ENCODE data around the gene DOCK8.
"Not testable (repeated sequence)": the region's sequence is repeated elsewhere in the genome, so short reads cannot be mapped to it uniquely, and the experiment has no call there.

The DOCK8 gene

DNA sequence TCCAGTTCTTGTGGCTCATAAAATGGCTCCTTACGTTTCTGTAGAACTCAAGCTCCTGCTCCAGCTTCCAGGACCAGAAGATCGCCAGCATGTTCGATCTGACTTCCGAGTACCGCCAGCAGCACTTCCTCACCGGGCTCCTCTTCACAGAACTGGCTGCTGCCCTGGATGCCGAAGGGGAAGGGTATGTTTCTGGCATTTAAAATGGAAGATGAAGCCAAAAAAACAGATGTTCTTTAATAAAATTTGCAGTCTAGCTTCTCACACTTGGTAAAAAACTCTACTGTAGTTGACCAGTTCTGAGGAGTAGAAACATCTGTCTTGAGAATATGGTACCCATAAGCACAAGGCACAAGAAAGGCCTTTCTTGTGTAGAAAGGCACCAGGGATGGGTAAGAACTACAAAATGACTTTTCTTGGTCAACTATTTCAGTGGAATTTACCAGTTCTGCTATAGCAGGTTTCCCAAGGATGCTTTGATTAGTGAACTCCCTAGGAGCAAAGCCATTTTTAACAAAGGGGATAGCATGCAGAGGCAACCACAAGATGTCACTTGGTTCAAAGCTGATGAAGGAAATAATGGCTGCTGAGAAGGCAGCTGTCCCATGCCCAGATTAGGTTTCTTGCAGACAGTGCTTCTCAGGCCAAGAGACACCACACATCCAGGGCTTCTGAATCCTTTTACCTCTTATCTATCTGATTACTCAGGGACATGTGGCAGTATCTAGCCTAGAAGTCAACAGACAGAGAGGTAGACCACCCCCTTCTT lies 192.4 kb downstream of the DOCK8 start:
- no peak overlapping the region for H2AFZ ChIP-seq (ENCODE audit: low read length, unreplicated experiment)
- no peaks in the 10 kb centered on the region for H3K79me2 ChIP-seq (ENCODE audit: control insufficient read depth, insufficient read depth, low read length, unreplicated experiment)
- no peak overlapping the region for H3K4me3 ChIP-seq (ENCODE audit: low read depth, low read length)
- no peaks in the 10 kb centered on the region for H3K4me1 ChIP-seq (ENCODE audit: control insufficient read depth, insufficient read depth, low read length, unreplicated experiment)
- H3K27ac ChIP-seq (ENCODE audit: low read depth, low read length) = no peak overlapping the region
- H3K36me3 ChIP-seq (ENCODE audit: insufficient read depth, low read length) = no peaks in the 10 kb centered on the region
- no peaks in the 10 kb centered on the region; the same call in 1 of the 2 replicates for H3K27me3 ChIP-seq (ENCODE audit: insufficient read depth, low read length)

GRCh38 chr9:409655-410054 lies 195.0 kb downstream of the DOCK8 start:
- not testable (repeated sequence) for H3K27ac ChIP-seq (ENCODE audit: low read depth, low read length); H3K4me3 ChIP-seq (ENCODE audit: low read depth, low read length); H3K4me1 ChIP-seq (ENCODE audit: control insufficient read depth, insufficient read depth, low read length, unreplicated experiment); H2AFZ ChIP-seq (ENCODE audit: low read length, unreplicated experiment); H3K79me2 ChIP-seq (ENCODE audit: control insufficient read depth, insufficient read depth, low read length, unreplicated experiment); H3K36me3 ChIP-seq (ENCODE audit: insufficient read depth, low read length); H3K27me3 ChIP-seq (ENCODE audit: insufficient read depth, low read length)

DNA sequence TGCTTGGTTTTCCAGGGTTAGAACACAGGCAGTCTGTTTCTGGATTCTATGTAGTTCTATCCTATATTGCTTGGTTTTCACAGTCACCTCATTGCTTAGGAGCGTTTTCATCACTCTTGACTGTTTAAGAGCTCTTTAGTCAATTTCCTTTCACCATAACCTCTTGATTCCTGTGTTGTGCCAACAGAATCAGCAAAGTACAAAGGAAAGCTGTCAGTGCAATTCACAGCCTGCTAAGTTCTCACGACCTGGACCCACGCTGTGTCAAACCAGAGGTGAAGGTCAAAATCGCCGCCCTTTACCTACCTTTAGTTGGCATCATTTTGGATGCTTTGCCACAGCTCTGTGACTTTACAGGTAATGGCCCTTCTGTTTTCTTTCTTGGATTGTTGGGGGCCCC lies 199.9 kb downstream of the DOCK8 start:
- 0 out of 2 replicates have a peak, but pooled peaks cover 5% of the 10 kb centered on the region for H3K27me3 ChIP-seq (ENCODE audit: insufficient read depth, low read length)

GRCh38 chr9:419571-420171 lies 205.0 kb downstream of the DOCK8 start:
- H3K27me3 ChIP-seq (ENCODE audit: insufficient read depth, low read length) = 0 out of 2 replicates have a peak, but pooled peaks cover 5% of the 10 kb centered on the region
- peak overlapping the region; percentile 48 for H3K27ac ChIP-seq (ENCODE audit: low read depth, low read length)
- H2AFZ ChIP-seq (ENCODE audit: low read length, unreplicated experiment) = no peak overlapping the region
- no peaks in the 10 kb centered on the region for H3K79me2 ChIP-seq (ENCODE audit: control insufficient read depth, insufficient read depth, low read length, unreplicated experiment)
- peaks cover 13% of the 10 kb centered on the region for H3K4me1 ChIP-seq (ENCODE audit: control insufficient read depth, insufficient read depth, low read length, unreplicated experiment)
- H3K36me3 ChIP-seq (ENCODE audit: insufficient read depth, low read length) = no peaks in the 10 kb centered on the region
- peak overlapping the region; percentile 20; the same call in 1 of the 2 replicates for H3K4me3 ChIP-seq (ENCODE audit: low read depth, low read length)

More for the DNA sequence above, 199.9 kb downstream of the DOCK8 start:
- Histone ChIP-seq H3K4me3 (ENCODE audit: low read depth, low read length) (no peak overlapping the region), H3K4me1 (ENCODE audit: control insufficient read depth, insufficient read depth, low read length, unreplicated experiment) (peaks cover 6% of the 10 kb centered on the region), H3K36me3 (ENCODE audit: insufficient read depth, low read length) (no peaks in the 10 kb centered on the region), H2AFZ (ENCODE audit: low read length, unreplicated experiment) (no peak overlapping the region), H3K79me2 (ENCODE audit: control insufficient read depth, insufficient read depth, low read length, unreplicated experiment) (no peaks in the 10 kb centered on the region), H3K27ac (ENCODE audit: low read depth, low read length) (no peak overlapping the region)

DNA sequence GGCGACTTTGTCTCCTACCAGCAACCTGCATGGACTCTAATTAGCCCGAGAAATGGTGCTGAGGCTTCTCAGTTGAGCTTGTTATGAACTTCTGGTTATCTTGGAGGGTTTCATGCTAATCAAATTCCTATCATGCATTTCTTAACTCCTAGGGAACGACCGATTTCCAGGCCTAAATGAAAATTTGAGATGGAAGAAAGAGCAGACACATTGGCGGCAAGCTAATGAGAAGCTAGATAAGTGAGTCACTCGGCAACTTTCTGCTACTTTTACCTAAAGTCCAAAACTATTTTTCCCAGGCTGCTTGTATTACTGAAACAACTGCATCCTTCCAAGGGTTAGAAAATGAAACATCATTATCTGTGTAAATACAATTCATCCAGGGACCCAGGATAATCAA lies 207.2 kb downstream of the DOCK8 start:
- Histone ChIP-seq H3K4me3 (ENCODE audit: low read depth, low read length) (no peak overlapping the region), H3K27me3 (ENCODE audit: insufficient read depth, low read length) (no peaks in the 10 kb centered on the region), H3K27ac (ENCODE audit: low read depth, low read length) (no peak overlapping the region), H3K4me1 (ENCODE audit: control insufficient read depth, insufficient read depth, low read length, unreplicated experiment) (peaks cover 13% of the 10 kb centered on the region), H3K79me2 (ENCODE audit: control insufficient read depth, insufficient read depth, low read length, unreplicated experiment) (no peaks in the 10 kb centered on the region), H2AFZ (ENCODE audit: low read length, unreplicated experiment) (no peak overlapping the region), H3K36me3 (ENCODE audit: insufficient read depth, low read length) (no peaks in the 10 kb centered on the region)

- Histone ChIP-seq H3K79me2 (ENCODE audit: control insufficient read depth, insufficient read depth, low read length, unreplicated experiment) (no peaks in the 10 kb centered on the region), H2AFZ (ENCODE audit: low read length, unreplicated experiment) (no peak overlapping the region), H3K36me3 (ENCODE audit: insufficient read depth, low read length) (no peaks in the 10 kb centered on the region), H3K4me1 (ENCODE audit: control insufficient read depth, insufficient read depth, low read length, unreplicated experiment) (no peaks in the 10 kb centered on the region), H3K27me3 (ENCODE audit: insufficient read depth, low read length) (no peaks in the 10 kb centered on the region), H3K27ac (ENCODE audit: low read depth, low read length) (no peak overlapping the region), H3K4me3 (ENCODE audit: low read depth, low read length) (no peak overlapping the region)
Observed at GRCh38 chr9:426264-426663, 211.6 kb downstream of the DOCK8 start.

- Histone ChIP-seq H3K27me3 (ENCODE audit: insufficient read depth, low read length) (no peaks in the 10 kb centered on the region), H3K27ac (ENCODE audit: low read depth, low read length) (no peak overlapping the region), H2AFZ (ENCODE audit: low read length, unreplicated experiment) (no peak overlapping the region), H3K4me3 (ENCODE audit: low read depth, low read length) (no peak overlapping the region), H3K79me2 (ENCODE audit: control insufficient read depth, insufficient read depth, low read length, unreplicated experiment) (no peaks in the 10 kb centered on the region), H3K4me1 (ENCODE audit: control insufficient read depth, insufficient read depth, low read length, unreplicated experiment) (no peaks in the 10 kb centered on the region), H3K36me3 (ENCODE audit: insufficient read depth, low read length) (no peaks in the 10 kb centered on the region)
Observed at GRCh38 chr9:426976-427375, 212.3 kb downstream of the DOCK8 start.

DNA sequence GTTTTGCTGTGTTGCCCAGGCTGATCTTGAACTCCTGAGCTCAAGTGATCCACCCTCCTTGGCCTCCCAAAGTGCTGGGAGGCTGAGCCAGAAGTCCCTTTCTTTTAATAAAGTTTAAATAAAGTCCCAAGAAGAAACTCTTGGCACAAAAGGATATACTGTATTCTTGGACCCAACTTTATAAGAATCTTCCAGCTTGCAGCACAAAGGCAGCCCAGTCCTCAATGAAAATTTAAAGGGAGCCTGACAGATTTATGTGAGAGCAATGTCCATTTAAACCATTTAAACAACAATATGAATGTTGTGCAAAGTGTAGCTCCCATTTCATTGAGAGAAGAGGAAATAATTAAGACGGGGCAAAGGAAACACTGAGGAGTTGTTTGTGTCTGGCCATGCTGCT lies 217.0 kb downstream of the DOCK8 start:
- no peak overlapping the region for H3K4me3 ChIP-seq (ENCODE audit: low read depth, low read length)
- H3K27ac ChIP-seq (ENCODE audit: low read depth, low read length) = no peak overlapping the region
- peaks cover under 1% of the 10 kb centered on the region for H3K4me1 ChIP-seq (ENCODE audit: control insufficient read depth, insufficient read depth, low read length, unreplicated experiment)
- no peak overlapping the region for H2AFZ ChIP-seq (ENCODE audit: low read length, unreplicated experiment)
- H3K36me3 ChIP-seq (ENCODE audit: insufficient read depth, low read length) = no peaks in the 10 kb centered on the region
- no peaks in the 10 kb centered on the region for H3K79me2 ChIP-seq (ENCODE audit: control insufficient read depth, insufficient read depth, low read length, unreplicated experiment)
- no peaks in the 10 kb centered on the region for H3K27me3 ChIP-seq (ENCODE audit: insufficient read depth, low read length)

DNA sequence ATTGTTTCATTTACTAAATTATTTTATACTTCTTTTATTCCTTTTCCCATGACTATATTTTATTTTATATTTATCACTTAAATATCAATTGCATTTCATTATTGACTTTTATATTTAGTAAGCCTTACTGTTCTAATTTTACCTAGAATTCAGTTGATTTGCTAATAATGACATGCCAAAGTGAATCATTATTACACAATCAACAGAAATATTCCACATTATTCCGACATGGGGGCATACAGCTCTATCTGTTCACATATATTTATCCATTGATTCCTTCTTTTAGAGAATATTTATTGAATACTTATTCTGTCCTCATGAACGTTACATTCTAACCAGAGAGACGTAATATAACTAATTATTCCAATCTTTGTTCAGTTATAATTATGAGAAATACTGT lies 221.8 kb downstream of the DOCK8 start:
- Histone ChIP-seq H3K79me2 (ENCODE audit: control insufficient read depth, insufficient read depth, low read length, unreplicated experiment) (no peaks in the 10 kb centered on the region), H3K4me3 (ENCODE audit: low read depth, low read length) (no peak overlapping the region), H3K27ac (ENCODE audit: low read depth, low read length) (0 out of 2 replicates have a peak overlapping the region, but pooled peaks have one; percentile 77), H2AFZ (ENCODE audit: low read length, unreplicated experiment) (no peak overlapping the region), H3K27me3 (ENCODE audit: insufficient read depth, low read length) (no peaks in the 10 kb centered on the region), H3K36me3 (ENCODE audit: insufficient read depth, low read length) (no peaks in the 10 kb centered on the region), H3K4me1 (ENCODE audit: control insufficient read depth, insufficient read depth, low read length, unreplicated experiment) (peaks cover 19% of the 10 kb centered on the region)

DNA sequence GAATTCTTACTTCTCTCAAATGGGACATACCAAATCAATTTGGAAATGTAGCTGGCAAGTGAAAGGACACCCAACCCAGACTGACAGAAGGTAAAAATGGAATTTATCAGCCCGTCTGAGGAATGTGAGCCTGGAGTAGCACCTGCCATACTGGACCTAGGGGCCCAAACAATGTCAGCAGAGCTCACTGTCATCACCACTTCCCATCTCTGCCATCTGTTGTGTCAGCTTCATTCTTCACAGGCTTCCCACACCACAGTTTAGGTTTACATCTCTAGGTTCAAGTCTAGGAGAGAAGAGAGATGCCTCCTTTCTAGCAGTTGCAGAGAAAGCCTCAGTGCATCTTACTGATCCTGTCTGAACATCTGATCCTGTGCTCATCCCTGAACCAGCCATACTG lies 222.4 kb downstream of the DOCK8 start:
- H3K36me3 ChIP-seq (ENCODE audit: insufficient read depth, low read length) = no peaks in the 10 kb centered on the region
- H3K27ac ChIP-seq (ENCODE audit: low read depth, low read length) = peak overlapping the region; percentile 77
- no peaks in the 10 kb centered on the region for H3K27me3 ChIP-seq (ENCODE audit: insufficient read depth, low read length)
- no peak overlapping the region for H3K4me3 ChIP-seq (ENCODE audit: low read depth, low read length)
- H3K4me1 ChIP-seq (ENCODE audit: control insufficient read depth, insufficient read depth, low read length, unreplicated experiment) = peaks cover 19% of the 10 kb centered on the region
- H2AFZ ChIP-seq (ENCODE audit: low read length, unreplicated experiment) = no peak overlapping the region
- H3K79me2 ChIP-seq (ENCODE audit: control insufficient read depth, insufficient read depth, low read length, unreplicated experiment) = no peaks in the 10 kb centered on the region

GRCh38 chr9:437574-438001 lies 222.9 kb downstream of the DOCK8 start:
- no peaks in the 10 kb centered on the region for H3K79me2 ChIP-seq (ENCODE audit: control insufficient read depth, insufficient read depth, low read length, unreplicated experiment)
- peak overlapping the region; percentile 77 for H3K27ac ChIP-seq (ENCODE audit: low read depth, low read length)
- H2AFZ ChIP-seq (ENCODE audit: low read length, unreplicated experiment) = no peak overlapping the region
- H3K4me3 ChIP-seq (ENCODE audit: low read depth, low read length) = no peak overlapping the region
- H3K36me3 ChIP-seq (ENCODE audit: insufficient read depth, low read length) = no peaks in the 10 kb centered on the region
- no peaks in the 10 kb centered on the region for H3K27me3 ChIP-seq (ENCODE audit: insufficient read depth, low read length)
- peaks cover 19% of the 10 kb centered on the region for H3K4me1 ChIP-seq (ENCODE audit: control insufficient read depth, insufficient read depth, low read length, unreplicated experiment)

Measured in ACC112 (cell line).